ENCODE data around the gene GPI. TPM values are rescaled to one million over a fixed set of nuclear protein-coding genes. Genes with fewer than 3 reads are reported as not detected.
A peak's percentile ranks its signal among the peaks of the same experiment; 100 is the strongest.

Gene GPI
- total and polyA plus RNA-seq, 9 of the 15 experiments (the other 6 are each of a cell fraction or from before 2014, with no cell fraction given), result 88.3 to 358 (median 122) TPM

- TF ChIP-seq NFE2 (IDR thresholded peaks at IDR 0.05; ENCODE audit: low read depth), result no peak
- TF ChIP-seq, protein P1, sequence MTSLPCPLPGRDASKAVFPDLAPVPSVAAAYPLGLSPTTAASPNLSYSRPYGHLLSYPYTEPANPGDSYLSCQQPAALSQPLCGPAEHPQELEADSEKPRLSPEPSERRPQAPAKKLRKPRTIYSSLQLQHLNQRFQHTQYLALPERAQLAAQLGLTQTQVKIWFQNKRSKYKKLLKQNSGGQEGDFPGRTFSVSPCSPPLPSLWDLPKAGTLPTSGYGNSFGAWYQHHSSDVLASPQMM (CRISPR knock-in tag; IDR thresholded peaks at IDR 0.05), result no peak
- TF ChIP-seq CCNT2 (IDR thresholded peaks at IDR 0.05; ENCODE audit: borderline replicate concordance, extremely low read depth, insufficient read length, low read depth, low read length), result peak; percentile 3
- peak; percentile 74 for TF ChIP-seq POLR2A (conservative IDR thresholded peaks at IDR 0.05)
- no peak for TF ChIP-seq NCOR1 (IDR thresholded peaks at IDR 0.05)
- TF ChIP-seq, protein P2, sequence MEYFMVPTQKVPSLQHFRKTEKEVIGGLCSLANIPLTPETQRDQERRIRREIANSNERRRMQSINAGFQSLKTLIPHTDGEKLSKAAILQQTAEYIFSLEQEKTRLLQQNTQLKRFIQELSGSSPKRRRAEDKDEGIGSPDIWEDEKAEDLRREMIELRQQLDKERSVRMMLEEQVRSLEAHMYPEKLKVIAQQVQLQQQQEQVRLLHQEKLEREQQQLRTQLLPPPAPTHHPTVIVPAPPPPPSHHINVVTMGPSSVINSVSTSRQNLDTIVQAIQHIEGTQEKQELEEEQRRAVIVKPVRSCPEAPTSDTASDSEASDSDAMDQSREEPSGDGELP (CRISPR knock-in tag; IDR thresholded peaks at IDR 0.05; ENCODE audit: borderline replicate concordance), result no peak
Measured at GRCh38 chr19:34364830-34365462, at the start of gene GPI (continued).

GRCh38 chr19:34316247-34316646 lies 48.7 kb upstream of the GPI start:
- peaks cover 14% of the 10 kb centered on the region for H4K20me1 ChIP-seq (replicated peaks; ENCODE audit: control insufficient read depth, insufficient read depth, low read length)
- ChIA-PET CTCF (ENCODE audit: low intra/inter-chr PET ratio) (no interaction called here), POLR2A (interaction anchor here (1.0 to 4.6 kb wide), 3 partner anchors 10 to 144 kb away, joined by 3 to 24 read pairs (median 4); partner anchors contain the start of gene LSM14A)
- 39% methylated on average over 2 of the region's 2 CpGs for WGBS (ENCODE audit: insufficient coverage, low coverage, missing lambda C conversion rate)
- H3K27me3 ChIP-seq (ENCODE audit: control insufficient read depth in 2 of 2, insufficient read depth in 2 of 2, low read length in 2 of 2), result no peaks in the 10 kb centered on the region
- DNase-seq (ENCODE audit: extremely low read depth in 1 of 4, low spot score in 3 of 4), result no peak
- BruUV-seq (replicated peaks), result no TSS peak
- H3K9me3 ChIP-seq (replicated peaks; ENCODE audit: control insufficient read depth, insufficient read depth, low read depth, low read length), result no peaks in the 10 kb centered on the region
- intact Hi-C loops (cut with micrococcal nuclease) (no loop called here), in situ Hi-C loops (cut with MboI) (no loop called here)
- H3K36me3 ChIP-seq (ENCODE audit: control insufficient read depth, insufficient read depth, low read length), result peaks cover 8% of the 10 kb centered on the region; the same call in 2 of the 3 replicates
- H3K9ac ChIP-seq (ENCODE audit: insufficient read depth in 1 of 2, low read depth in 2 of 2, low read length in 2 of 2), result peak overlapping the region in 1 of 2 experiments; percentile 54; a peak in 1 of 4 replicates
- H3K27ac ChIP-seq (ENCODE audit: extremely low read depth, low read depth, low read length), result 0 out of 3 replicates have a peak overlapping the region, but pooled peaks have one; percentile 8
- peaks cover 25 to 34% of the 10 kb centered on the region in 2 experiments for H3K4me1 ChIP-seq (replicated peaks in 1 of 2; ENCODE audit: control insufficient read depth in 2 of 2, insufficient read depth in 2 of 2, low read length in 2 of 2)
- no peak overlapping the region for H3K4me3 ChIP-seq
- no peak for ATAC-seq
- no peak overlapping the region for H2AFZ ChIP-seq (ENCODE audit: low read depth, low read length)
- no peaks in the 10 kb centered on the region for H3K9me1 ChIP-seq (ENCODE audit: control insufficient read depth, insufficient read depth, low read length)
- H3K4me2 ChIP-seq (ENCODE audit: insufficient read depth, low read length), result no peak overlapping the region
- TF ChIP-seq NFRKB (IDR thresholded peaks at IDR 0.05; ENCODE audit: low read depth), result no peak
- TF ChIP-seq ZNF23 (CRISPR knock-in tag; IDR thresholded peaks at IDR 0.05), result no peak
- TF ChIP-seq GTF2A2 (tag; IDR thresholded peaks at IDR 0.05), result no peak
- TF ChIP-seq FOXA1 (IDR thresholded peaks at IDR 0.05; ENCODE audit: borderline replicate concordance), result no peak
- FAIRE-seq, result peak; percentile 64
- H3K79me2 ChIP-seq (ENCODE audit: control insufficient read depth, insufficient read depth, low read length), result peaks cover 8% of the 10 kb centered on the region; the same call in 1 of the 3 replicates

All from K562 (cell line).